Stimulated activated CD4-positive, alpha-beta T cell treated with anti-CD3 and anti-CD28 coated beads, Interleukin-4, amount 100 ng/mL, for 1 hour (primary cell): Measurements from ENCODE around the gene PHC2.

Experiments used
- DNase-seq: peaks from one replicate; pipeline ENCODE4 v3.0.0-alpha.2; 2020

Gene PHC2

GRCh38 chr1:33281554-33282303 lies 149.2 kb downstream of the PHC2 start:
- DNase-seq, result no peak

GRCh38 chr1:33280091-33280661 lies 150.7 kb downstream of the PHC2 start:
- DNase-seq, result no peak

GRCh38 chr1:33277488-33278084 lies 153.3 kb downstream of the PHC2 start:
- no peak for DNase-seq

GRCh38 chr1:33276573-33277298 lies 154.2 kb downstream of the PHC2 start:
- no peak for DNase-seq

- DNase-seq, result no peak
Observed at GRCh38 chr1:33275706-33276572, 155.0 kb downstream of the PHC2 start.

GRCh38 chr1:33275195-33275594 lies 155.7 kb downstream of the PHC2 start:
- DNase-seq, result no peak

GRCh38 chr1:33274446-33274845 lies 156.4 kb downstream of the PHC2 start:
- DNase-seq, result no peak

GRCh38 chr1:33273961-33274371 lies 156.9 kb downstream of the PHC2 start:
- DNase-seq, result no peak
